ENCODE results near the gene POLR1F. TPM values are rescaled to one million over a fixed set of nuclear protein-coding genes. Genes with fewer than 3 reads are reported as not detected.

Gene POLR1F
- total RNA-seq, 1 donor from 2014 or later: 21.1 TPM

DNA sequence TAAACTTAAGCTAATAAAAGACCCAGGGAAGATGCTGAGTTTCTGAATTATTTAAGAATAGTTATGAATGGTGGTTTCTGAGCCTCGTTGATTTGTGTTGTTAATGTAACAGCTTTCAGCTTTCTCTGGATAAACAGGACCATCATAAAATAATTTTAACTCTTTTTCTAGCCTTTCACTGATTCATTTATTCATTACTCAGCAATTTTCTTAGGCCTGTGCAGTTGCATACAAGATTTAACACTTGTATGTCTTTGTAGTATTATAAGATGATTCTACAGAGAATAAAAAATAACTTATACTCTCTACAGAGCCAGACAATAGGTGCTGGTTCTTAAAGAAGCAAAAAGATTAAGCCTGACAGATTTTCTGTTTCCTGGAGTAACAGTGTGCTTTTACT is 35.2 kb upstream of the POLR1F start:
- H3K36me3 ChIP-seq (ENCODE audit: control insufficient read depth, insufficient read depth, low read length): no peaks in the 10 kb centered on the region
- H3K4me3 ChIP-seq (ENCODE audit: low read depth, low read length): no peak overlapping the region
- H3K27me3 ChIP-seq (ENCODE audit: control insufficient read depth, insufficient read depth, low read length): no peaks in the 10 kb centered on the region
- DNase-seq (ENCODE audit: low read depth) (no peak), FAIRE-seq (no peak)
- TF ChIP-seq, protein P1, sequence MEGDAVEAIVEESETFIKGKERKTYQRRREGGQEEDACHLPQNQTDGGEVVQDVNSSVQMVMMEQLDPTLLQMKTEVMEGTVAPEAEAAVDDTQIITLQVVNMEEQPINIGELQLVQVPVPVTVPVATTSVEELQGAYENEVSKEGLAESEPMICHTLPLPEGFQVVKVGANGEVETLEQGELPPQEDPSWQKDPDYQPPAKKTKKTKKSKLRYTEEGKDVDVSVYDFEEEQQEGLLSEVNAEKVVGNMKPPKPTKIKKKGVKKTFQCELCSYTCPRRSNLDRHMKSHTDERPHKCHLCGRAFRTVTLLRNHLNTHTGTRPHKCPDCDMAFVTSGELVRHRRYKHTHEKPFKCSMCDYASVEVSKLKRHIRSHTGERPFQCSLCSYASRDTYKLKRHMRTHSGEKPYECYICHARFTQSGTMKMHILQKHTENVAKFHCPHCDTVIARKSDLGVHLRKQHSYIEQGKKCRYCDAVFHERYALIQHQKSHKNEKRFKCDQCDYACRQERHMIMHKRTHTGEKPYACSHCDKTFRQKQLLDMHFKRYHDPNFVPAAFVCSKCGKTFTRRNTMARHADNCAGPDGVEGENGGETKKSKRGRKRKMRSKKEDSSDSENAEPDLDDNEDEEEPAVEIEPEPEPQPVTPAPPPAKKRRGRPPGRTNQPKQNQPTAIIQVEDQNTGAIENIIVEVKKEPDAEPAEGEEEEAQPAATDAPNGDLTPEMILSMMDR (IDR thresholded peaks at IDR 0.05; ENCODE audit: insufficient read depth, low read length, severe bottlenecking): no peak

DNA sequence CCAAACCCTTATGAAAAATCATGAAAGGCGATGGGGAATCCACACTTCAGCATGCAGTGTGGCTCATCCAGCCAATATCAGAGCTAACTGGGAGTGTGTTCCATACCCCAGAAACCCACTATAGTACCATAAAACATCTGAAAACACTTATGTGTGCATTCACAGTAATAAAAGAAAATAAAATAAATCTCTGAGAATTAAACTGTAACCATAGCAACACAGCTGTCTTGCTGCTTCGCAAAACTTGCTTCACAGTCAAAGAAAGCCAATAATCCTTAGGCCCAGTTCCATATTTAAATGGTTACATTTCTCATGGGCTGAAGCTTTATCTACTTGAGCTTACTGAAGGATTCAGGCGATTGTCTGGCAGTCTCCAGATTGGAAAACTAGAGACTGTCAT is 19.9 kb upstream of the POLR1F start:
- H3K4me3 ChIP-seq (ENCODE audit: low read depth, low read length): no peak overlapping the region
- FAIRE-seq (no peak), DNase-seq (ENCODE audit: low read depth) (no peak)
- TF ChIP-seq, protein P1 (IDR thresholded peaks at IDR 0.05; ENCODE audit: insufficient read depth, low read length, severe bottlenecking): no peak
- H3K36me3 ChIP-seq (ENCODE audit: control insufficient read depth, insufficient read depth, low read length): no peaks in the 10 kb centered on the region
- H3K27me3 ChIP-seq (ENCODE audit: control insufficient read depth, insufficient read depth, low read length): no peaks in the 10 kb centered on the region

DNA sequence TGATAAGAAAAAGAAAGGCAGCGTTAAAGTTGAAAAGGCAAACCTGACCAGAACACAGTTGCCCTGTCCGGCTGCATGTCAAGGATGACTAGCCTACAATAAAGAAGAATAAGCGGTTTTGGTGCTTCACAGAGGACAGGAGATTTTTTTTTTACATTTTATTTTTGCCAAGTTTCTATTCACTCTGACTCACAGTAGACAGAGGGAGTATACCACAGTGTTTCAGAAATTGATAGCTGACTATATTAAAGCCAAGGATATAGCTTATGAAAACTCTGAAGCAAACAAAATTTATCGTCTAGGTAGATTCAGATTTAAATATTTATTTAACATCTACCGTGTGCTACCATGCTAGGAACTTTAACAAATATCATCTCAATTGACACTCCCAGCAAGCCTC is 16.9 kb upstream of the POLR1F start:
- Histone ChIP-seq H3K4me3 (ENCODE audit: low read depth, low read length) (no peak overlapping the region), H3K27me3 (ENCODE audit: control insufficient read depth, insufficient read depth, low read length) (no peaks in the 10 kb centered on the region), H3K36me3 (ENCODE audit: control insufficient read depth, insufficient read depth, low read length) (no peaks in the 10 kb centered on the region)
- TF ChIP-seq, protein P1 (IDR thresholded peaks at IDR 0.05; ENCODE audit: insufficient read depth, low read length, severe bottlenecking): no peak
- FAIRE-seq (no peak), DNase-seq (ENCODE audit: low read depth) (no peak)

DNA sequence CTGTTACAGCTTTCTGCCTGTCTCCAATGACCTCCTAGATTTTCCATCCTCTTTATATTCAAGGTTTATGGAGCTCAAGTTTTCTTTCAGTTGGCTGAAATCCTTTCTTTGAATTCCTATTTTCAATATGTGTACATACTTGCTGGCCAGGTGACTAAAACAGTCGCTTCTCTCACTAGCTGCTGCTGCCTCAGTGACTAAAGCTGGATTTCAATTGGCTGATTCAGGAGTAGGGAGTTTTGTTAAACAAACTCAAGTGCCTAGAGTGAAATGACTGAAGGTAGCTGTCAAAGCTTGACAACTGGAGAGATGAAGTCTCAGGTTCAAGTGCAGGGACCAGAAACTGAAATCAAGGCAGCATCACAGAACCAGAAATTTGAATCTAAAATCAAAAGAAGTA is 6.7 kb upstream of the POLR1F start:
- H3K36me3 ChIP-seq (ENCODE audit: control insufficient read depth, insufficient read depth, low read length): no peaks in the 10 kb centered on the region
- no peak for FAIRE-seq
- no peak overlapping the region for H3K4me3 ChIP-seq (ENCODE audit: low read depth, low read length)
- no peaks in the 10 kb centered on the region for H3K27me3 ChIP-seq (ENCODE audit: control insufficient read depth, insufficient read depth, low read length)
- TF ChIP-seq, protein P1 (IDR thresholded peaks at IDR 0.05; ENCODE audit: insufficient read depth, low read length, severe bottlenecking): no peak
- DNase-seq (ENCODE audit: low read depth): peak; percentile 59

DNA sequence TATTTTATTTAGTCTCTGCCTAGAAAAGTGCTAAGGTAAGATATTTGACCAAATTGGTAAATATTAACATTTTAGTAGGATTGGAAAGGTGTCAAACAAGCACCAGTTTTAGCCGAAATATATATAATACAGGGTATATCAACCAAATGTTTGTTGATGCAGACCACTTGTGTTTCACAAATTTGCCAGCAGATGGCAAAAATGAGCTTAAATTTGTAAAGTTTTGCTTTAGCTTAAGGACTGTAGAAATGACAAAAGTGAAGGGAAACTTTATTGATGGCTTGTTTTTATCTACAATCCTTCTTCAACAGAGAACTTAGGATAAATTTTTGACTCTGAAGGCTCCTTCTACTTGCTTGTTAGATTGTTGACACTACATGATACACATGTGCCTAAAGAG is 4.8 kb upstream of the POLR1F start:
- H3K4me3 ChIP-seq (ENCODE audit: low read depth, low read length): no peak overlapping the region
- FAIRE-seq (no peak), DNase-seq (ENCODE audit: low read depth) (peak; percentile 54)
- TF ChIP-seq, protein P1 (IDR thresholded peaks at IDR 0.05; ENCODE audit: insufficient read depth, low read length, severe bottlenecking): peak; percentile 45
- H3K27me3 ChIP-seq (ENCODE audit: control insufficient read depth, insufficient read depth, low read length): no peaks in the 10 kb centered on the region
- H3K36me3 ChIP-seq (ENCODE audit: control insufficient read depth, insufficient read depth, low read length): no peaks in the 10 kb centered on the region

DNA sequence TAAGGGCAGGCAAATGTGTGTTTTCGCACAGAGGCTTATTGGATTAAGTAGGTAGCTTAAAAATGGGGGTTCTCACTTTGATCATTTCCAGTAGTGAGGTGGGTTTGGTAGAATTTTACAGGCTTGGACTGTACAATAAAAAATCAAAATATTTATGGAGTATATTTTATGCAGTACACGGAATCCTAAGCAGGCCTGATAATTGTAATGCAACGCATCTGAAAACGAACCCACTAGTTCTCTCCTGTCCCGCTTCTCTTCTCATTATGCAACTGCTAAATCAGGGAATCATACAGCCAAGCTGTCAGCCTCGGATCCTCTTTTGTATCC is 377 bp upstream of the POLR1F start:
- H3K4me3 ChIP-seq (ENCODE audit: low read depth, low read length): no peak overlapping the region
- DNase-seq (ENCODE audit: low read depth): no peak
- no peaks in the 10 kb centered on the region for H3K27me3 ChIP-seq (ENCODE audit: control insufficient read depth, insufficient read depth, low read length)
- no peaks in the 10 kb centered on the region for H3K36me3 ChIP-seq (ENCODE audit: control insufficient read depth, insufficient read depth, low read length)
- FAIRE-seq: no peak
- TF ChIP-seq, protein P1 (IDR thresholded peaks at IDR 0.05; ENCODE audit: insufficient read depth, low read length, severe bottlenecking): no peak
